IMR-90 (cell line): ENCODE data around the gene NAA35. TPM values are rescaled to one million over a fixed set of nuclear protein-coding genes. Genes with fewer than 3 reads are reported as not detected.

ENCODE experiments used
- ATAC-seq: fragments of 200-7000 bp; cut with Tn5 transposase; 2 replicates; pipeline ENCODE4 v1.9.1; 2020; ENCODE audit warnings: low read depth, mild to moderate bottlenecking, moderate library complexity
- BruUV-seq: library from RNA; stranded (reverse); fragments of 400-500 nt; replicated peaks from 2 replicates; lab custom pipeline; 2021; lab: Mats Ljungman, UMichigan
- CTCF ChIA-PET: fragments of 300-600 bp; formaldehyde crosslinking; extraction: SDS; loops from one replicate; lab custom pipeline; 2021; ENCODE audit warnings: antibody characterized with exemption; lab: Yijun Ruan, JAX
- POLR2A ChIA-PET: fragments of 300-600 bp; sonication (Branson Sonifier 250); formaldehyde crosslinking; loops from one replicate; lab custom pipeline; 2022; ENCODE audit warnings: antibody characterized with exemption; ENCODE audit not compliant: unreplicated experiment; lab: Charles Lee
- DNase-seq: peaks from one replicate; pipeline ENCODE4 v3.0.0; 2013
- H2AFZ ChIP-seq: replicated peaks from 2 replicates; pipeline ENCODE3; 2013; ENCODE audit warnings: low read length, mild to moderate bottlenecking; ENCODE audit not compliant: poor library complexity
- H2AK5ac ChIP-seq: 2 replicates; pipeline ENCODE4 v1.6.1; 2013; ENCODE audit warnings: low read depth, low read length, inconsistent platforms
- H2AK9ac ChIP-seq: replicated peaks from 2 replicates; pipeline ENCODE3; 2013; ENCODE audit warnings: mild to moderate bottlenecking, low read depth, low read length, moderate library complexity; ENCODE audit not compliant: poor library complexity
- H2BK120ac ChIP-seq: 2 replicates; pipeline ENCODE4 v1.6.1; 2013; ENCODE audit warnings: low read depth, low read length, inconsistent platforms
- H2BK15ac ChIP-seq: 3 replicates; pipeline ENCODE4 v1.6.1; 2013; ENCODE audit warnings: low read depth, low read length, inconsistent platforms
- H2BK20ac ChIP-seq: 2 replicates; pipeline ENCODE4 v1.6.1; 2013; ENCODE audit warnings: low read depth, mild to moderate bottlenecking, inconsistent platforms, low read length, moderate library complexity
- H2BK5ac ChIP-seq: 2 replicates; pipeline ENCODE4 v1.6.1; 2013; ENCODE audit warnings: mild to moderate bottlenecking, low read depth, low read length, inconsistent platforms; ENCODE audit not compliant: poor library complexity, severe bottlenecking
- H3K14ac ChIP-seq: replicated peaks from 2 replicates; pipeline ENCODE4 v1.6.1; 2013; ENCODE audit warnings: low read depth, low read length, inconsistent platforms
- H3K18ac ChIP-seq: 2 replicates; pipeline ENCODE4 v1.6.1; 2013; ENCODE audit warnings: low read depth, low read length, control low read depth
- H3K23ac ChIP-seq: 2 replicates; pipeline ENCODE4 v1.6.1; 2013; ENCODE audit warnings: low read depth, low read length, inconsistent platforms
- H3K27ac ChIP-seq: 2 replicates; pipeline ENCODE4 v1.5.1; 2013; ENCODE audit warnings: mild to moderate bottlenecking, control low read depth, low read length; ENCODE audit not compliant: insufficient read depth
- H3K27me3 ChIP-seq: 2 replicates; pipeline ENCODE4 v1.6.1; 2013; ENCODE audit warnings: low read length; ENCODE audit not compliant: control insufficient read depth, insufficient read depth
- H3K36me3 ChIP-seq: 2 replicates; pipeline ENCODE4 v1.6.1; 2013; ENCODE audit warnings: low read length, mixed read lengths; ENCODE audit not compliant: control insufficient read depth, insufficient read depth
- H3K4ac ChIP-seq: 2 replicates; pipeline ENCODE4 v1.6.1; 2013; ENCODE audit warnings: low read depth, low read length, inconsistent platforms
- H3K4me1 ChIP-seq: 2 replicates; pipeline ENCODE4 v1.6.1; 2013; ENCODE audit warnings: low read length, mixed read lengths; ENCODE audit not compliant: control insufficient read depth, insufficient read depth
- H3K4me2 ChIP-seq: 2 replicates; pipeline ENCODE4 v1.6.1; 2013; ENCODE audit warnings: low read depth, mild to moderate bottlenecking, control low read depth, low read length, moderate library complexity
- H3K4me3 ChIP-seq: 2 replicates; pipeline ENCODE4 v1.5.1; 2013; ENCODE audit warnings: low read depth, mild to moderate bottlenecking, control low read depth, low read length, moderate library complexity; ENCODE audit not compliant: insufficient read depth
- H3K56ac ChIP-seq: 2 replicates; pipeline ENCODE4 v1.6.1; 2013; ENCODE audit warnings: low read length, inconsistent platforms; ENCODE audit not compliant: insufficient read depth; ENCODE audit errors: extremely low read depth
- H3K79me1 ChIP-seq, 2 experiments: 2 replicates each; pipeline ENCODE4 v1.6.1; 2013; ENCODE audit warnings: low read length in 2 of 2, inconsistent platforms in 1 of 2, low read depth in 1 of 2
- H3K9ac ChIP-seq: 2 replicates; pipeline ENCODE4 v1.6.1; 2013; ENCODE audit warnings: low read depth, low read length, control low read depth
- H3K9me1 ChIP-seq: 2 replicates; pipeline ENCODE4 v1.6.1; 2013; ENCODE audit warnings: low read length, inconsistent platforms; ENCODE audit not compliant: insufficient read depth
- H3K9me3 ChIP-seq: 2 replicates; pipeline ENCODE4 v1.6.1; 2013; ENCODE audit warnings: low read length; ENCODE audit not compliant: control insufficient read depth, insufficient read depth
- H4K20me1 ChIP-seq: 2 replicates; pipeline ENCODE4 v1.6.1; 2013; ENCODE audit warnings: low read length, inconsistent platforms; ENCODE audit not compliant: insufficient read depth
- H4K5ac ChIP-seq: 2 replicates; pipeline ENCODE4 v1.6.1; 2013; ENCODE audit warnings: mild to moderate bottlenecking, low read depth, low read length, control low read depth
- H4K8ac ChIP-seq, 2 experiments: 2 replicates each; pipeline ENCODE4 v1.6.1; 2013; ENCODE audit warnings: low read depth in 2 of 2, low read length in 2 of 2, control low read depth in 1 of 2, inconsistent platforms in 1 of 2
- H4K91ac ChIP-seq: 2 replicates; pipeline ENCODE4 v1.6.1; 2013; ENCODE audit warnings: low read depth, low read length, inconsistent platforms; ENCODE audit not compliant: insufficient read depth
- BHLHE40 ChIP-seq: fragments of 150-350 bp; IDR thresholded peaks from 2 replicates; pipeline ENCODE4 v1.6.1; 2016; ENCODE audit warnings: mild to moderate bottlenecking, low read depth, low read length
- FOS ChIP-seq: fragments of 150-350 bp; IDR thresholded peaks from 2 replicates; pipeline ENCODE4 v1.6.1; 2016; ENCODE audit warnings: low read depth, low read length
- MAFK ChIP-seq: IDR thresholded peaks from 2 replicates; pipeline ENCODE4 v1.6.1; 2012; ENCODE audit warnings: low read depth, low read length, improper control_type of control experiment
- MAZ ChIP-seq: IDR thresholded peaks from 2 replicates; pipeline ENCODE4 v1.6.1; 2012; ENCODE audit warnings: low read depth, mild to moderate bottlenecking, low read length, improper control_type of control experiment, moderate library complexity, borderline replicate concordance
- MXI1 ChIP-seq: IDR thresholded peaks from 2 replicates; pipeline ENCODE4 v1.6.1; 2012; ENCODE audit warnings: low read depth, mild to moderate bottlenecking, low read length, moderate library complexity, borderline replicate concordance
- NFE2L2 ChIP-seq: fragments of 150-350 bp; IDR thresholded peaks from 2 replicates; pipeline ENCODE4 v1.6.1; 2016; ENCODE audit warnings: low read depth, mild to moderate bottlenecking, low read length
- POLR2A ChIP-seq: IDR thresholded peaks from 2 replicates; pipeline ENCODE4 v1.6.1; 2012; ENCODE audit warnings: mild to moderate bottlenecking, low read depth, low read length
- RAD21 ChIP-seq: IDR thresholded peaks from 2 replicates; pipeline ENCODE4 v1.6.1; 2012; ENCODE audit warnings: low read length, improper control_type of control experiment
- RCOR1 ChIP-seq: IDR thresholded peaks from 2 replicates; pipeline ENCODE4 v1.6.1; 2012; ENCODE audit warnings: mild to moderate bottlenecking, low read length, improper control_type of control experiment; ENCODE audit not compliant: insufficient replicate concordance
- RFX5 ChIP-seq: IDR thresholded peaks from 2 replicates; pipeline ENCODE4 v1.8.0; 2012; ENCODE audit warnings: low read depth, mild to moderate bottlenecking, low read length, moderate library complexity
- SMC3 ChIP-seq: fragments of 150-350 bp; IDR thresholded peaks from 2 replicates; pipeline ENCODE4 v1.6.1; 2016; ENCODE audit warnings: low read depth, mild to moderate bottlenecking, antibody characterized with exemption, low read length, moderate library complexity
- WGBS, 2 experiments: methylation state at CpG; one replicate each; pipeline versions ENCODE4 v1.1.5 to v1.1.7; 2013; ENCODE audit warnings: missing lambda C conversion rate in 2 of 2; ENCODE audit not compliant: insufficient read length in 1 of 2; ENCODE audit errors: extremely low coverage in 2 of 2; 5-methylcytosine and 5-hydroxymethylcytosine counted together
- dilution Hi-C: fragments of 300-500 bp; cut with HindIII; formaldehyde crosslinking; loops from one replicate; pipeline ENCODE4 v1.14.3; 2018; ENCODE audit warnings: low sequenced_read_pairs; ENCODE audit not compliant: unreplicated experiment
- in situ Hi-C: fragments of 300-500 bp; cut with MboI; formaldehyde crosslinking; loops from 3 replicates; pipeline ENCODE4 v1.14.3; 2019; ENCODE audit warnings: low sequenced_read_pairs, inconsistent platforms, mixed read lengths
- intact Hi-C: fragments of 100-400 bp; cut with micrococcal nuclease; formaldehyde crosslinking; loops from 2 replicates; pipeline ENCODE4 v1.10.0; 2022
- polyA plus RNA-seq, 3 experiments: library from polyadenylated mRNA; depleted of rRNA; stranded (reverse); fragments of >200 nt; gene quantifications; 2 replicates each; pipeline ENCODE4 v1.2.3, GENCODE V29; 2012; ENCODE audit warnings: low replicate concordance in 1 of 3
- total RNA-seq: library from RNA; depleted of rRNA; stranded (reverse); fragments of >200 nt; gene quantifications from 2 replicates; pipeline ENCODE4 v1.2.3, GENCODE V29; 2012
- TF ChIP-seq, protein P1 (sequence below): fragments of 150-350 bp; IDR thresholded peaks from 2 replicates; pipeline ENCODE4 v1.6.1; 2017; ENCODE audit warnings: mild to moderate bottlenecking, antibody characterized with exemption, low read length, low read depth
- TF ChIP-seq, protein P2 (sequence below): fragments of 150-350 bp; IDR thresholded peaks from 2 replicates; pipeline ENCODE4 v1.6.1; 2016; ENCODE audit warnings: low read depth, mild to moderate bottlenecking, low read length, moderate library complexity, borderline replicate concordance
- TF ChIP-seq, protein P3 (sequence below): conservative IDR thresholded peaks from 2 replicates; pipeline ENCODE4 v1.5.1; 2012; ENCODE audit warnings: mild to moderate bottlenecking, low read depth, low read length, improper control_type of control experiment

The NAA35 gene
- total and polyA plus RNA-seq, 2 of the 4 experiments (the other 2 are of a cell fraction), result 13.1 to 16.5 TPM

DNA sequence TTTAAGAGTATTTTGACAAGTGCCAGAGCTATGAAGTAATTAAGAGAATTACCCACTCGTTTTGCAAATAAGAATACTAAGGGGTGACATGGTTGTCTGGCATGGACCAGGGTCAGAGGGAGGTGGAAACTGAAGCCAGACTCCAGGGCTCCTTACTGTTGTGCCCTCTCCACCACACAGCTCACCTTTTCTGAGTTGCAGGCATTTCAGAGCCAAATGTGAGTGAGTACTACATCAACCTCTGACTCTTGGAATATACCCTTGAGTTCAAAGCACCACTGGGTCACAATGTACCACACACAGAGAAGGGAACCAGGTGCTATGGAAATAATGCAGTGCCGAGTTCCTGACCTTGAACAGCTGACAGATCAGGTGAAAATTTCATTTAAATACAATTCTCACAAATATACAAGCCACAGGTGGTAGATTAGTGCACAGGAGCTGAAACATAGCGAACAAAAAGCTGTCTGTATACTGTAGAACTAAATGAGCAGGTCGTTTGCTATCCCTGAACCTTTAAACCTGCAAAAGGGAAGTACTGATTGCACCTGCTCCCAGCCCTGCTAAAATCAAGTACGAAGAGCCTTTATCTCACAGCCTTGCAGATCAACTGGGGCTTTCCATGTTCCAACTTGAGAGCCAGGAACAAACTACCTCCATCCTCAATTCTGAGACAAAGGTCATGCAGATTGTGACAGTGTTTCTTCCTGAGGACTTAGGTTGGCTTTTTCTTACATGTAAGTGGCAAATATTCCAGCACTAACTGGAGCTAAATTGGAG, 101.4 kb downstream of the NAA35 start:
- no peak for DNase-seq
- Histone ChIP-seq H4K91ac (no peak overlapping the region), H2BK5ac (no peak overlapping the region), H3K36me3 (peaks cover 3% of the 10 kb centered on the region; the same call in 1 of the 2 replicates), H4K5ac (no peak overlapping the region), H3K18ac (no peak overlapping the region), H3K4me3 (no peak overlapping the region), H4K8ac (no peak overlapping the region), H2BK15ac (no peak overlapping the region), H3K9me3 (no peaks in the 10 kb centered on the region), H3K79me1 (no peaks in the 10 kb centered on the region; a peak in 1 of 4 replicates), H3K27me3 (no peaks in the 10 kb centered on the region), H3K9me1 (peaks cover 6% of the 10 kb centered on the region), H3K23ac (no peak overlapping the region), H3K4me2 (no peak overlapping the region), H4K20me1 (no peaks in the 10 kb centered on the region), H2BK120ac (no peak overlapping the region), H3K4me1 (peaks cover 5% of the 10 kb centered on the region; the same call in 1 of the 2 replicates), H3K9ac (no peak overlapping the region), H2AK5ac (no peak overlapping the region), H2AFZ (no peak overlapping the region), H2BK20ac (no peak overlapping the region), H3K4ac (no peak overlapping the region), H3K27ac (no peak overlapping the region), H3K14ac (no peak overlapping the region), H2AK9ac (no peak overlapping the region), H3K56ac (no peak overlapping the region)
- ATAC-seq, result no peak
- intact Hi-C loops, result loop anchor here (10.0 kb wide), 1 partner anchor 232 kb away; no protein-coding TSS in a partner anchor
- CTCF ChIA-PET, result no interaction called here
- POLR2A ChIA-PET, result no interaction called here
- no CpG with 5 or more reads among the region's 5 CpGs for WGBS, 2 experiments
- BruUV-seq, result no TSS peak
- in situ Hi-C loops, result no loop called here
- dilution Hi-C loops, result no loop called here
- no peak for TF ChIP-seq NFE2L2
- TF ChIP-seq MXI1, result no peak
- TF ChIP-seq SMC3, result no peak
- TF ChIP-seq FOS, result no peak
- TF ChIP-seq, protein P1, sequence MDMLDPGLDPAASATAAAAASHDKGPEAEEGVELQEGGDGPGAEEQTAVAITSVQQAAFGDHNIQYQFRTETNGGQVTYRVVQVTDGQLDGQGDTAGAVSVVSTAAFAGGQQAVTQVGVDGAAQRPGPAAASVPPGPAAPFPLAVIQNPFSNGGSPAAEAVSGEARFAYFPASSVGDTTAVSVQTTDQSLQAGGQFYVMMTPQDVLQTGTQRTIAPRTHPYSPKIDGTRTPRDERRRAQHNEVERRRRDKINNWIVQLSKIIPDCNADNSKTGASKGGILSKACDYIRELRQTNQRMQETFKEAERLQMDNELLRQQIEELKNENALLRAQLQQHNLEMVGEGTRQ, result no peak
- no peak for TF ChIP-seq BHLHE40
- no peak for TF ChIP-seq RCOR1
- TF ChIP-seq, protein P2, sequence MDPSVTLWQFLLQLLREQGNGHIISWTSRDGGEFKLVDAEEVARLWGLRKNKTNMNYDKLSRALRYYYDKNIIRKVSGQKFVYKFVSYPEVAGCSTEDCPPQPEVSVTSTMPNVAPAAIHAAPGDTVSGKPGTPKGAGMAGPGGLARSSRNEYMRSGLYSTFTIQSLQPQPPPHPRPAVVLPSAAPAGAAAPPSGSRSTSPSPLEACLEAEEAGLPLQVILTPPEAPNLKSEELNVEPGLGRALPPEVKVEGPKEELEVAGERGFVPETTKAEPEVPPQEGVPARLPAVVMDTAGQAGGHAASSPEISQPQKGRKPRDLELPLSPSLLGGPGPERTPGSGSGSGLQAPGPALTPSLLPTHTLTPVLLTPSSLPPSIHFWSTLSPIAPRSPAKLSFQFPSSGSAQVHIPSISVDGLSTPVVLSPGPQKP, result no peak
- TF ChIP-seq RFX5, result no peak
- TF ChIP-seq, protein P3, sequence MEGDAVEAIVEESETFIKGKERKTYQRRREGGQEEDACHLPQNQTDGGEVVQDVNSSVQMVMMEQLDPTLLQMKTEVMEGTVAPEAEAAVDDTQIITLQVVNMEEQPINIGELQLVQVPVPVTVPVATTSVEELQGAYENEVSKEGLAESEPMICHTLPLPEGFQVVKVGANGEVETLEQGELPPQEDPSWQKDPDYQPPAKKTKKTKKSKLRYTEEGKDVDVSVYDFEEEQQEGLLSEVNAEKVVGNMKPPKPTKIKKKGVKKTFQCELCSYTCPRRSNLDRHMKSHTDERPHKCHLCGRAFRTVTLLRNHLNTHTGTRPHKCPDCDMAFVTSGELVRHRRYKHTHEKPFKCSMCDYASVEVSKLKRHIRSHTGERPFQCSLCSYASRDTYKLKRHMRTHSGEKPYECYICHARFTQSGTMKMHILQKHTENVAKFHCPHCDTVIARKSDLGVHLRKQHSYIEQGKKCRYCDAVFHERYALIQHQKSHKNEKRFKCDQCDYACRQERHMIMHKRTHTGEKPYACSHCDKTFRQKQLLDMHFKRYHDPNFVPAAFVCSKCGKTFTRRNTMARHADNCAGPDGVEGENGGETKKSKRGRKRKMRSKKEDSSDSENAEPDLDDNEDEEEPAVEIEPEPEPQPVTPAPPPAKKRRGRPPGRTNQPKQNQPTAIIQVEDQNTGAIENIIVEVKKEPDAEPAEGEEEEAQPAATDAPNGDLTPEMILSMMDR, result no peak
- no peak for TF ChIP-seq MAZ
- TF ChIP-seq RAD21, result no peak
- TF ChIP-seq POLR2A, result no peak
- TF ChIP-seq MAFK, result no peak
